CD4-positive, alpha-beta memory T cell (primary cell): ENCODE results near the gene SLC52A1. TPM values are rescaled to one million over a fixed set of nuclear protein-coding genes. Genes with fewer than 3 reads are reported as not detected.

Experiments
- CTCF ChIA-PET: fragments of 350-600 bp; sonication (Branson Sonifier 250); formaldehyde crosslinking; loops from one replicate; lab custom pipeline; 2021; ENCODE audit warnings: inconsistent platforms; ENCODE audit not compliant: partially characterized antibody; lab: Charles Lee
- POLR2A ChIA-PET: fragments of 350-600 bp; sonication (Branson Sonifier 250); formaldehyde crosslinking; loops from one replicate; lab custom pipeline; 2021; ENCODE audit not compliant: partially characterized antibody; lab: Charles Lee
- DNase-seq, 5 donors: peaks; one replicate each; pipeline versions ENCODE4 v3.0.0 to v3.0.0-alpha.2; 2020 to 2022; ENCODE audit warnings: mixed read lengths in 1 of 5
- H3K27ac ChIP-seq: one replicate; pipeline ENCODE4 v1.7.0; 2013; ENCODE audit warnings: low read depth, low read length
- H3K27me3 ChIP-seq: 2 replicates; pipeline ENCODE4 v1.7.0; 2013; ENCODE audit warnings: mild to moderate bottlenecking, low read length, moderate library complexity; ENCODE audit not compliant: insufficient read depth
- H3K36me3 ChIP-seq: 2 replicates; pipeline ENCODE4 v1.7.0; 2013; ENCODE audit warnings: mild to moderate bottlenecking, low read length, moderate library complexity; ENCODE audit not compliant: insufficient read depth
- H3K4me1 ChIP-seq: 2 replicates; pipeline ENCODE4 v1.7.0; 2013; ENCODE audit warnings: mild to moderate bottlenecking, low read length, moderate library complexity; ENCODE audit not compliant: insufficient read depth
- H3K4me3 ChIP-seq, 2 donors: one replicate each; pipeline ENCODE4 v1.7.0; 2013; ENCODE audit warnings: low read length in 2 of 2, mild to moderate bottlenecking in 1 of 2
- H3K9me3 ChIP-seq, 2 donors: one replicate each; pipeline ENCODE4 v1.7.0; 2013; ENCODE audit warnings: low read length in 2 of 2, control low read depth in 1 of 2; ENCODE audit not compliant: control insufficient read depth in 1 of 2
- H3K27ac Mint-ChIP-seq, 7 donors: one replicate each; pipeline ENCODE4 v1.8.0; 2020 to 2021; ENCODE audit warnings: mixed read lengths in 7 of 7, mild to moderate bottlenecking in 6 of 7, inconsistent platforms in 3 of 7, moderate library complexity in 3 of 7
- H3K27me3 Mint-ChIP-seq, 2 donors: one replicate each; pipeline ENCODE4 v1.8.0; 2020 to 2021; ENCODE audit warnings: mixed read lengths in 2 of 2
- H3K36me3 Mint-ChIP-seq, 2 donors: one replicate each; pipeline ENCODE4 v1.8.0; 2020 to 2021; ENCODE audit warnings: mixed read lengths in 2 of 2, inconsistent platforms in 1 of 2, mild to moderate bottlenecking in 1 of 2
- H3K4me1 Mint-ChIP-seq, 4 donors: one replicate each; pipeline ENCODE4 v1.8.0; 2020 to 2021; ENCODE audit warnings: mixed read lengths in 4 of 4, mild to moderate bottlenecking in 1 of 4
- H3K4me3 Mint-ChIP-seq, 8 donors: one replicate each; pipeline ENCODE4 v1.8.0; 2020 to 2021; ENCODE audit warnings: mixed read lengths in 8 of 8, mild to moderate bottlenecking in 7 of 8, moderate library complexity in 6 of 8, inconsistent platforms in 3 of 8
- H3K9me3 Mint-ChIP-seq, 8 donors: one replicate each; pipeline ENCODE4 v1.8.0; 2020 to 2021; ENCODE audit warnings: mixed read lengths in 8 of 8, mild to moderate bottlenecking in 5 of 8, inconsistent platforms in 3 of 8, moderate library complexity in 1 of 8
- intact Hi-C: fragments of 100-400 bp; cut with micrococcal nuclease; formaldehyde crosslinking; loops from one replicate; pipeline ENCODE4 v1.15.1; 2023
- polyA plus RNA-seq, 2 donors: library from polyadenylated mRNA; unstranded; fragments of 300-500 nt; fragmentation: Illumina TruSeq; gene quantifications; one replicate each; pipeline ENCODE4 v1.2.3, GENCODE V29; 2021
- total RNA-seq, 2 experiments: library from RNA; stranded (reverse); gene quantifications; one replicate each; pipeline ENCODE4 v1.2.3, GENCODE V29; 2021

SLC52A1 gene
- total and polyA plus RNA-seq, 4 experiments from 2014 or later: 0.20 to 0.58 (median 0.41) TPM

DNA sequence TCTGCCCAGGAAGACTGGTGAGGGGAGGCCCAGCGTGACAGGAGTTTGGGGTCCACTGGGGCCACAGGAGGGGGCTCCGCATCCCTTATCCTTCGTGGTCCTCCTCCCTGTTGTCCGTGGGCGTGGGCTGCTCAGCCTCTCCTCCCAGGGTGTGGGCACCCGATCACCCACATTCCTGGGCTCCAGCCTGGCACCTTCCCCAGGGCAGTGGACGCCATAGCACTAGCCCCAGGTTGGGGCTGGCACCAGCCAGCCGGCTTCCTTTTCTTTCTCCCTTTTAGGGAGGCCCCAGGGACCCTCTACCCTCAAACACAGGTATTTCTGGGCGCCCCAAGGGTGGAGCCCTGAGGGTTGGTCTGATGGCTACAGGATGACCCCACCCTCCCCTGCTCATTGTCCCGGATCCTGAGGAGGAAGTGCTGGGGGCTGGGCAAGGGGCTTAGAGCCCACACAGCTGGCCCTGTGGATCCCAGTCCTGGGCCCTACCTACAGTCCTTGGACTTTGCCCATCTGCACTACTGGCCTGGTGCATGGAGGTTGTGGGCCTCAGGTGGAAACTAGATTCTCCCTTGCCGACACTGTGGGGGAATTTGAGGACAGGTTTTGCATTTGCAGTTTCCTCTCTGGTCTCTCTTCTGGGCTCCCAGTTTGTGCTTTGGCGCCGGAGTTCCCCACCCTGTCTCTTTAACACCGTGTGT lies 36.3 kb downstream of the SLC52A1 start:
- H3K27me3 Mint-ChIP-seq: no peaks in the 10 kb centered on the region
- peak overlapping the region; percentile 77 to 89 (median 82) for H3K4me3 Mint-ChIP-seq
- intact Hi-C loops: loop anchor here (2.0 to 5.0 kb wide), 2 partner anchors 58 to 287 kb away; partner anchors contain the start of genes ARRB2, RNF167 and SLC25A11
- Histone ChIP-seq H3K27me3 (no peaks in the 10 kb centered on the region), H3K4me1 (peaks cover 22% of the 10 kb centered on the region), H3K9me3 (no peaks in the 10 kb centered on the region), H3K36me3 (peaks cover 20% of the 10 kb centered on the region), H3K27ac (peak overlapping the region; percentile 79), H3K4me3 (peak overlapping the region; percentile 36 to 72)
- H3K4me1 Mint-ChIP-seq: peaks cover 10 to 42% (median 24%) of the 10 kb centered on the region in 4 donors
- POLR2A ChIA-PET: interaction anchor here (1.3 to 3.3 kb wide), 9 partner anchors 11 to 112 kb away, joined by 3 to 64 read pairs (median 18); partner anchors contain the start of genes CAMTA2, PFN1, RNF167 and SLC25A11
- H3K27ac Mint-ChIP-seq: peak overlapping the region; percentile 9 to 94 (median 73)
- CTCF ChIA-PET: interaction anchor here (2.5 to 2.9 kb wide), 2 partner anchors 11 to 63 kb away, joined by 16 read pairs; partner anchors contain the start of gene CAMTA2
- no peaks in the 10 kb centered on the region for H3K9me3 Mint-ChIP-seq
- peak in 1 of 5 donors; percentile 9 for DNase-seq
- peaks cover 22 to 33% of the 10 kb centered on the region in 2 donors for H3K36me3 Mint-ChIP-seq

DNA sequence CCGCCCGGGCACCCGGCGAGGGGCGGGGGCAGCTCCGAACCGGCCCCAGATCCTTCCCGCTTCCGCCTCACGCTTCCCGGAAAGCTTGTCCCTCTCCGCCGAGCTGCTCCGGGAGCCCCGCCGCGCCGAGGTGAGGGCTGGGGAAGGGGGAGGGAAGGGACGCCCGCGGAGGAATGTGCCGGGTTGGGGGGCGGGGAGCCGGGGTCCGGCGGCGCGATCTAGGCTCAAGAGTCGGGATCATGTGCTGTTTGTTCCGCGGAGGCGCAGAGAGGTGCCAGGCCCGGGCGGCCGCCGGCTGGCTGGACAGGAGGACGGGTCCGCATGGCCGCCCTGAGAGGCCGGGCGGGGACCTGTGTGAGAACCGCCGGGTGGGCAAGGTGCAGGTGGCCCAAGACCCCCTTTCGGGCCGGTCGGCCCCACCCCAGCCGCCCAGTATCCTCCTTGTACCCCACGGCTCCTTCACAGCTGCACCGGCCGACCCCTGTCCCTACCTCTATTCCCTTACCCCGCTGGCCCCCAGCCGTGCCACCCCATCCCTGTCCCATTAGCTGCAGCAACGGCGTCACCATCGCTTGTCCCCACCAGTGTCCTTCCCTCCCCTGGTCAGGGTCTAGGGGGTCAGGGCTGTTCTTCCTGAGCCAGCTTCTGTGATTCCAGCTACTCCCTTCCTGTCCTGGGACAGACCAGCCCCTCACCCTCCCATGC lies 37.0 kb downstream of the SLC52A1 start:
- Histone ChIP-seq H3K9me3 (no peaks in the 10 kb centered on the region), H3K4me3 (peak overlapping the region; percentile 36 to 72), H3K36me3 (peaks cover 13% of the 10 kb centered on the region), H3K27ac (peak overlapping the region; percentile 79), H3K27me3 (no peaks in the 10 kb centered on the region), H3K4me1 (peaks cover 22% of the 10 kb centered on the region)
- H3K9me3 Mint-ChIP-seq: no peaks in the 10 kb centered on the region
- intact Hi-C loops: loop anchor here (2.0 to 5.0 kb wide), 2 partner anchors 57 to 286 kb away; partner anchors contain the start of genes ARRB2, RNF167 and SLC25A11
- peak overlapping the region; percentile 77 to 89 (median 82) for H3K4me3 Mint-ChIP-seq
- peak overlapping the region in 4 of 7 donors; percentile 72 to 94 (median 79) for H3K27ac Mint-ChIP-seq
- ChIA-PET POLR2A (interaction anchor here (0.9 to 3.3 kb wide), 18 partner anchors 10 to 855 kb away, joined by 3 to 64 read pairs (median 6); partner anchors contain the start of genes CAMTA2, PFN1, RNF167 and SLC25A11), CTCF (interaction anchor here (1.3 to 2.9 kb wide), 3 partner anchors 10 to 64 kb away, joined by 5 to 16 read pairs (median 16); partner anchors contain the start of gene CAMTA2)
- peaks cover 15 to 26% of the 10 kb centered on the region in 2 donors for H3K36me3 Mint-ChIP-seq
- H3K27me3 Mint-ChIP-seq: no peaks in the 10 kb centered on the region
- H3K4me1 Mint-ChIP-seq: peaks cover 10 to 42% (median 24%) of the 10 kb centered on the region in 4 donors
- no peak for DNase-seq

DNA sequence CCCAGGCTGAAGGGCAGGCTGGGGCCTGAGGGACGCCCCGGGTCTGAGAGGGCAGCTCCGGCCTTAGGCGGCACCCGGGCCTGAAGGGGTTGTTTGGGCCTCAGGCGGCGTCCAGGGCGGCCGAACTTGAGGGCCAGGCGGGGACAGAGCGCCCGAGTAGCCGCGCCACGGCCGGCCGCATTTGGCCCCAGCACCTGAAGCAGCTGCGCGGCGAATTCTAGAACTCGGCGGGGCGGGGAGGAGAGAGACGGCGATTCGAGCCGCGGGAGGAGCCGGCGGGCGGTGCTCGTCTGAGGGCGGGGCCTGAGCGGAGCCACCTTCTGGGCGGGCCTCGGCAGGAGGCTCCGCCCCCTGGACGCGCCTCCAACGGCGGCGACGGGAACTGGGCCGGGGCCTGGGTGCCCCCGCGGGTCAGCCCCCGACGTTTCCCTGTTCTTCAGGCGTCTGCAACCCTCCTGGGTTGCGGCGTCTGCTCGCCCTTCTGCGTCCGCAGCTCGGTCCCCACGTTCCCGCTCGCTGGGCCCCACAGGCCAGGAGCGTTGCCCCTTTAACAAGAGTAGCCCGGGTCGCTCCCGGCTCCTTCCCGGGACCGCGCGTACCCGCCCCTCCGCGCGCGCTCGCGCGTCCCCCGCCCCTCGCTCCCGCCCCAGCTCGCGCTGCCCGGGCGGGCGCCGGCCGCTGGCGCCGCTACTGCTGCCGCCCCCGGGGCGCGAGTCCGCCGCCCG lies 37.8 kb downstream of the SLC52A1 start, which contains the start of the genes INCA1 and KIF1C:
TSS of gene INCA1 (minus strand) at position 221 of the 725 bp plus-strand sequence. CDS start 3,085 bp downstream, outside the sequence.
TSS of gene KIF1C (plus strand) at position 649 of the 725 bp plus-strand sequence. CDS start 2,297 bp downstream, outside the sequence.
- DNase-seq: peak; percentile 88 to 94 (median 92)
- no peaks in the 10 kb centered on the region for H3K9me3 Mint-ChIP-seq
- H3K36me3 ChIP-seq: peaks cover 11% of the 10 kb centered on the region

GRCh38 chr17:4994081-4994595 lies 41.1 kb downstream of the SLC52A1 start:
- Mint-ChIP-seq H3K36me3 (peaks cover 0 to 2% of the 10 kb centered on the region in 2 donors), H3K4me1 (peaks cover 12 to 38% (median 26%) of the 10 kb centered on the region in 4 donors), H3K4me3 (no peak overlapping the region), H3K27me3 (no peaks in the 10 kb centered on the region), H3K9me3 (no peaks in the 10 kb centered on the region), H3K27ac (no peak overlapping the region)
- intact Hi-C loops: no loop called here
- H3K4me1 ChIP-seq: peaks cover 19% of the 10 kb centered on the region
- no peaks in the 10 kb centered on the region for H3K27me3 ChIP-seq
- DNase-seq: no peak
- POLR2A ChIA-PET: interaction anchor here (0.7 to 1.5 kb wide), 2 partner anchors 46 to 66 kb away, joined by 3 to 4 read pairs; partner anchors contain the start of gene PFN1
- no peaks in the 10 kb centered on the region for H3K36me3 ChIP-seq
- H3K9me3 ChIP-seq: no peaks in the 10 kb centered on the region
- no peak overlapping the region for H3K4me3 ChIP-seq
- CTCF ChIA-PET: interaction anchor here (0.6 to 1.0 kb wide), 2 partner anchors 85 to 574 kb away, joined by 3 read pairs; no protein-coding TSS in a partner anchor
- no peak overlapping the region for H3K27ac ChIP-seq

More for the DNA sequence above, 37.8 kb downstream of the SLC52A1 start, which contains the start of the genes INCA1 and KIF1C:
- Mint-ChIP-seq H3K27me3 (no peaks in the 10 kb centered on the region), H3K27ac (peak within 1 kb of the TSS; percentile 75 to 94 (median 87)), H3K36me3 (peaks cover 10 to 25% of the 10 kb centered on the region in 2 donors), H3K4me3 (peak within 1 kb of the TSS; percentile 78 to 91 (median 84)), H3K4me1 (peaks cover 10 to 42% (median 24%) of the 10 kb centered on the region in 4 donors)
- peaks cover 22% of the 10 kb centered on the region for H3K4me1 ChIP-seq
- POLR2A ChIA-PET: interaction anchor here (0.6 to 3.3 kb wide), 25 partner anchors 10 to 854 kb away, joined by 3 to 64 read pairs (median 5); partner anchors contain the start of genes CAMTA2, CHRNE, PFN1 and RNF167
- H3K4me3 ChIP-seq: peak within 1 kb of the TSS; percentile 36 to 72
- intact Hi-C loops: loop anchor here (1.0 to 5.0 kb wide), 4 partner anchors 10 to 285 kb away; partner anchors contain the start of genes ARRB2, CAMTA2, PFN1 and RNF167
- CTCF ChIA-PET: interaction anchor here (0.9 to 2.9 kb wide), 6 partner anchors 10 to 88 kb away, joined by 3 to 16 read pairs (median 4); partner anchors contain the start of gene CAMTA2
- H3K9me3 ChIP-seq: no peaks in the 10 kb centered on the region
- no peaks in the 10 kb centered on the region for H3K27me3 ChIP-seq
- H3K27ac ChIP-seq: peak within 1 kb of the TSS; percentile 79

GRCh38 chr17:4987767-4988567 lies 47.3 kb downstream of the SLC52A1 start:
- Histone ChIP-seq H3K4me3 (peak overlapping the region; percentile 74 to 95), H3K27me3 (no peaks in the 10 kb centered on the region), H3K36me3 (peaks cover under 1% of the 10 kb centered on the region), H3K9me3 (no peaks in the 10 kb centered on the region), H3K4me1 (peaks cover 29% of the 10 kb centered on the region), H3K27ac (peak overlapping the region; percentile 85)
- peak overlapping the region; percentile 92 to 95 (median 93) for H3K4me3 Mint-ChIP-seq
- no peaks in the 10 kb centered on the region for H3K9me3 Mint-ChIP-seq
- peaks cover 29 to 61% (median 36%) of the 10 kb centered on the region in 4 donors for H3K4me1 Mint-ChIP-seq
- CTCF ChIA-PET: interaction anchor here (0.9 to 5.2 kb wide), 16 partner anchors 9 to 198 kb away, joined by 3 to 41 read pairs (median 5); partner anchors contain the start of genes CHRNE, INCA1, KIF1C and RNF167
- DNase-seq: peak in 1 of 5 donors; percentile 45
- H3K27me3 Mint-ChIP-seq: no peaks in the 10 kb centered on the region
- H3K27ac Mint-ChIP-seq: peak overlapping the region; percentile 94 to 98 (median 96)
- POLR2A ChIA-PET: interaction anchor here (0.6 to 7.0 kb wide), 16 partner anchors 10 to 685 kb away, joined by 3 to 79 read pairs (median 6); partner anchors contain the start of genes INCA1, KIF1C, PFN1 and RNF167
- peaks cover 6 to 20% of the 10 kb centered on the region in 2 donors for H3K36me3 Mint-ChIP-seq
- intact Hi-C loops: loop anchor here (1.0 to 2.0 kb wide), 5 partner anchors 9 to 79 kb away; partner anchors contain the start of genes INCA1, KIF1C, RNF167 and SLC25A11
